Stimulated activated CD4-positive, alpha-beta T cell treated with anti-CD3 and anti-CD28 coated beads, Interleukin-4, amount 100 ng/mL, for 48 hours (primary cell): ENCODE data around the gene SRPRB.

ENCODE experiments used
- DNase-seq, 2 donors: peaks; one replicate each; pipeline ENCODE4 v3.0.0-alpha.2; 2020; ENCODE audit warnings: low read depth in 2 of 2

SRPRB gene

GRCh38 chr3:133866141-133866540 is 60.5 kb downstream of the SRPRB start:
- DNase-seq = no peak

GRCh38 chr3:133868186-133868585 is 62.6 kb downstream of the SRPRB start:
- no peak for DNase-seq

GRCh38 chr3:133868758-133869475 is 63.3 kb downstream of the SRPRB start:
- no peak for DNase-seq

- DNase-seq = no peak
These were observed 64.0 kb downstream of the SRPRB start for GRCh38 chr3:133869586-133869985.

GRCh38 chr3:133870822-133871221 is 65.2 kb downstream of the SRPRB start:
- DNase-seq = no peak
